Glomerular endothelial cell (primary cell): ENCODE measurements around the gene TSPAN4. TPM values are rescaled to one million over a fixed set of nuclear protein-coding genes. Genes with fewer than 3 reads are reported as not detected.

Experiments used
- DNase-seq: peaks from one replicate; pipeline ENCODE4 v3.0.0-alpha.2; 2011; ENCODE audit warnings: low read depth, low spot score; ENCODE audit errors: extremely low read depth
- total RNA-seq: library from RNA; depleted of rRNA; stranded (reverse); fragments of >200 nt; gene quantifications from 2 replicates; pipeline ENCODE4 v1.2.3, GENCODE V29; 2015

Gene TSPAN4
- total RNA-seq, 1 donor from 2014 or later, result 134 TPM

DNA sequence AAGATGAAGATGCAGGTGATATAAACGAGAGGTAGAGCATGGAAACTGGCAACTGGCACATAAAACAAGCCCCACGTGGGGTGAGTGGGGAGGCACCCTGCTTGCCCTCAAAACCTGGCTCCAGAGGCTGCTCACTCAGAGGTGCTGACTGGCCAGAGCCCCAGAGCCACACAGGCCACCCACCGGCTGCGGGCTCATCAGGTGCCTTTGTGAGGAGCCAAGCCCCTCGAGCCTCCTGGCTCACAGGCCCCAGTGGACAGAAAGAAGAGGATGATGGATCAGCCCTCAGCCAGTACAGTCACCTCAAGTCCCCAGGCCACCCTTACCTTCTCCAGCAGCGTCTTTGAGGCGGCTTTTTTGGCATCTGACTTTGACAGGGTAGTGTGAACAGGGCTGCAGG is 61.7 kb downstream of the TSPAN4 start:
- DNase-seq, result no peak

DNA sequence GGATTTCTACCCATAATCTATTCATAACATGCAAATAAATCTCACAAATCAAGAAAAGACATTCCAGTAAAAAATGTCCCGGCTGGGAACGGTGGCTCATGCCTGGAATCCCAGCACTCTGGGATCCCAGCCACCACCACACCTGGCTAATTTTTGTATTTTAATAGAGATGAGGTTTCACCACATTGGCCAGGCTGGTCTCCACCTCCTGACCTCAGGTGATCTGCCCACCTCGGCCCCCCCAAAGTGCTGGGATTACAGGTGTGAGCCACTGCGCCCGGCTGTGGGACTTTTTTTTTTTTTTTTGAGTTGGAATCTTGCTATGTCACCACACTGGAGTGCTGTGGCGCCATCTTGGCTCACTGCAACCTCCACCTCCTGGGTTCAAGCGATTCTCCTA is 63.3 kb downstream of the TSPAN4 start:
- DNase-seq, result no peak

DNA sequence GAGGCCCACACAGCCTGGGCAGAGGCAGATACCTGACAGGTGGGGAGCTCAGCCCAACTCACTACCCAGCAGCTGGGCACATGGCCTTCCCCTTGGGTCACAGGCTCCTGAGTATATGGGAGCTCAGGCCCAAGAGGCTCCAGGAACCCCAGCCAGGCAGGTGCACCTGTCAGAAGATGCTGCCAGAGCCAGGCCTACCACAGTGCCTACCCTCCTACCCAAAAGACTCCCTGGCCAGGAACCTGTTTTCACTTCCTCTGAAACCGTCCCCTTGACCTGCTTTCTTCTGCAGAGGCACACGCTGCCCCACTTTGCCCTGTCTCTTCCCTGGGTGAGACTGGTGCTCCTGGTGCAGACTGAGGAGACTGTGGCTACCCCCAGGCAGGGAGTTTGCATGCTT is 65.0 kb downstream of the TSPAN4 start:
- no peak for DNase-seq

GRCh38 chr11:908273-908672 is 65.6 kb downstream of the TSPAN4 start:
- DNase-seq, result no peak

DNA sequence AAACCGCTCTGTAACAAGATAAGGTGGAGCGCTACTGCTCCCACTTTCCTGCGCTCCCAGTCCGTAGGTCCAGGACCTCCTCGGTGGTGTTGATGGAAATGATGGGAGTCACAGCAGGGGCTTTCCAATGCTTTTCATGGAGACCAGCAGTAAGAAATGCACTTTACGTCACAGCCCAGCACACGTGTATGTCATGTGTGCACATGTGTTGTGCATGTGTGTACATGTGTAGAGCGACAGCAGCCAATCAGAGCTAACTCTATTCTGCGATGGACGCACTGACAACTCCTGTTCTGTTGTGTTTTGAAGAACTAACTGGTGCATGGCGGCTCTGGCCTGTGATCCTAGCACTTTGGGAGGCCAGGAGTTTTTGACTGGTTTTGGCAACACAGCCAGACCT is 66.8 kb downstream of the TSPAN4 start:
- no peak for DNase-seq

- DNase-seq, result no peak
These were observed 67.5 kb downstream of the TSPAN4 start for GRCh38 chr11:910044-910588.

DNA sequence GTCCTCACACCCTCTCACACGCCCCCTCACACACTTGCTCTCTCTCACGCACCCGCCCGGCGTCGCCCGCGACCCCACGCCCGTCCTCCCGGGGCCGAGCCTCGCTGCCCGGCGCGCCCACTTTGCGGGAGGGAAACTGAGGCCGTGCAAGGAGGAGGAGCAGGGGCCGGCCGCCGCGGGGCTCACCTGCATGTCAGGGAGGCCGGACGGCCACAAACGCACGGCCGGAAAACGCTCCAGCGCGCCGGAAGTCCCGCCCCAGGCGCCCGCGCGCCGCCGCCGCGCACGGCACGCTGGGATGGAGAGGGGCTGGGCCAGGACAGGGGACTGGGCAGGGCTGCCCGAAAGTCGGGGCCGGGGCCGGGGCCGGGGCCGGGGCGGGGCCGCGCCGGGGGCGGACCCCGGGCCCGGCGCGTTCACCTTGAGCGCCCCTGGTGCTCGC is 68.0 kb downstream of the TSPAN4 start, which contains the start of gene CHID1:
TSS of gene CHID1 (minus strand) at position 222 of the 442 bp plus-strand sequence. CDS start 5,994 bp downstream, outside the sequence.
- no peak for DNase-seq

DNA sequence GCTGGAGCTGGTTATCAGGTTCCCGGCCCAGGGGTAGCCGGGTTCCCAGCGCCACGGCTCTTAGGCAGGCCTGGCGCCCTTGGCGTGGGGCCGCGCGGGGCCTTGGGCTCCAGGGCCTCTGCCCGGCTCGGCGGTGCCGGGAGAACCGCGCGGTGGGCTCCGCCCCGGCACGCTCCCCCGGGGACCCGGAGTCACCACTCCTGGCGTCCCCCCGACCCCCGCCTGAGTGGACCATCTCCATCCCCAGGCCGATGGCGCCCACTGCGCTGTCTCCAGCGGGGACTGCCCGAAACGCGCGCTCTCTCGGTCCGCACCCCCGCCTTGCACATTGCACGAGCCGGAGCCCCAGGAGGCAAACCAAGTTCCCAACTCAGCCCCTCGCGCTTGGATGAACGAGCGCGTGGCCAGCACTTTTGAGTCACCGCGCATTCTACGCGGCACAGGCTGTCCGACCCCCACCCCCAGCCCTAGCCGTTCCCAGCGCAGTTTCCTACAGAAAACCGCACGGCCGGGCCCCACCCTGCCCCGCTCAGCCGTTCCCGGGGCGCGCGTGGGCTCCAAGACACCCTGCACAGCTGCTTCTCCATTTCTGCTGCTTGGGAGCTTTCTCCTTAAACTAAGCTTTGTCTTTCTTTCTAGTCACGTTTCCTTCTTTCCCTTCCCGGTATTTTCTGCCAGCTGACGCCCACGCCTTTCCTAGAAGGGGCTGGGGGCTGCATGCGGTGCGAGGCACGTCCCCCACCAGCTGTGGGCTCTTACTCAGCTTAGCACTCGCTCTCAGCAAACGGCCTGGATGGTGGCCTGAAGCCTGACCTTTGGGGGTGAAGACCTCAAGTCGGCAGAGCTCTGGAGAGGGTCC is 68.6 kb downstream of the TSPAN4 start:
- no peak for DNase-seq

DNA sequence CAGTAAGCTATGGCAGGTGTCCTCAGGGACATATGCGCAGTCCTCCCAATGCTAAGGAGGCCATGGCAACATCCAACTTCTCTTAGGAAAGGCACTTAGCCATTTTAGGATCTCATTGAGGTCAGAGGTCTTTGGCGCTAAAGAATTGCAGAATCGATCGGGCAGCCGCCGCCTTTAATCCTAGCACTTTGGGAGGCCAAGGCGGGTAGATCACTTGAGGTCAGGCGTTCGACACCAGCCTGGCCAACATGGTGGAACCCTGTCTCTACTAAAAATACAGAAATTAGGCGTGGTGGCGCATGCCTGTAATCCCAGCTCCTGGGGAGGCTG is 69.2 kb downstream of the TSPAN4 start:
- no peak for DNase-seq

- no peak for DNase-seq
These were observed 69.6 kb downstream of the TSPAN4 start for GRCh38 chr11:912266-912665.

- DNase-seq, result no peak
These were observed 70.4 kb downstream of the TSPAN4 start for GRCh38 chr11:913043-913442.

GRCh38 chr11:914204-914603 is 71.6 kb downstream of the TSPAN4 start:
- DNase-seq, result no peak

DNA sequence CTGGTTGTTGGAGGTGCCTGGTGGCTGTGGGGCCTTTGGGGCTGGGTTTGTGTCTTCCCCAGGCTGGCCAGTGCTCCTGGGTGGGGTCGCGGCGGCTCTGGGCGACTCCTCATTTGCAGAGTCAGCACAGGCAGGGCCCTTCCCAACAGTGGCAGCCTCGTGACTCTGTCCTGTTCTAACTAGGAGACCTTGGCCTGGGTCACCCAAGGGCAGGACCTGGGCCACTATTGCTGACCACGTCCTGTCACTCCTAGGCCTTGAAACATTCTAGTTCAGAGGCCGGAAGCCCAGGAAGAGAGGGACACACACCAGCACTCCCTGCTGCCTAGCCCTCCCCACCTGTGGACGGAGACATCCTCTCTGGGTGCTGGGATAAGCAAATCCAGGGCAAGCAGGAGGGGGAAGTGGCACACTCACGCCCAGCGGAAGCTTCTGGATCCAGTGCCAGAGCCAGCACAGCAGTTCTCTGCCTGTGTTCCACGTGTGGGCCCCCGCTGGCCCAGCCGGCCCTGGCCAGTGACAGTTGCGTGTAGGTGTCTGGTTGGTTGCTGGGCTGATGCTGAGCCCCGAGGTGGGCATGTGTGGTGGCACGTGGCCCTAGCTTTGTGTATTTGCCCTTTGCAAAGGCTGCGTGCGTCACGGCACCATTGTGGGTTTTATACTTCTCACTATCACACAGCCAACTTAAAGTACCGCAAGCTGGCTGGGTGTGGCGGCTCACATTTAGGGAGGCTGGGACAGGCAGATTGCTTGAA is 72.3 kb downstream of the TSPAN4 start:
- DNase-seq, result no peak

Other genes starting within 250 kb of the TSPAN4 start
- gene IRF7, start 226.9 kb upstream of the TSPAN4 start, total RNA-seq, result 22.8 and 66.5 TPM in 2 replicates
- not detected in 2 replicates for gene CDHR5, start 217.9 kb upstream of the TSPAN4 start, total RNA-seq
- not detected in 2 replicates for gene SCT, start 215.7 kb upstream of the TSPAN4 start, total RNA-seq
- gene DRD4, start 205.6 kb upstream of the TSPAN4 start, total RNA-seq, result not detected in 2 replicates
- gene DEAF1, start 147.6 kb upstream of the TSPAN4 start, total RNA-seq, result 58.0 and 59.3 TPM in 2 replicates
- gene TMEM80, start 147.0 kb upstream of the TSPAN4 start, total RNA-seq, result 25.1 and 25.3 TPM in 2 replicates
- gene EPS8L2, start 136.6 kb upstream of the TSPAN4 start, total RNA-seq, result 18.1 and 20.0 TPM in 2 replicates
- gene TALDO1, start 95.4 kb upstream of the TSPAN4 start, total RNA-seq, result 224 and 252 TPM in 2 replicates
- gene GATD1, start 65.4 kb upstream of the TSPAN4 start, total RNA-seq, result 37.6 and 47.2 TPM in 2 replicates
- gene CEND1, start 52.8 kb upstream of the TSPAN4 start, total RNA-seq, result 0.58 and 0.78 TPM in 2 replicates
- gene SLC25A22, start 44.6 kb upstream of the TSPAN4 start, total RNA-seq, result 16.1 and 20.9 TPM in 2 replicates
- gene PIDD1, start 37.6 kb upstream of the TSPAN4 start, total RNA-seq, result 27.4 and 47.9 TPM in 2 replicates
- gene RPLP2, start 32.9 kb upstream of the TSPAN4 start, total RNA-seq, result 621 and 670 TPM in 2 replicates
- 27.4 and 58.0 TPM in 2 replicates for gene PNPLA2, start 23.9 kb upstream of the TSPAN4 start, total RNA-seq
- gene CRACR2B, start 14.9 kb upstream of the TSPAN4 start, total RNA-seq, result 13.5 and 19.4 TPM in 2 replicates
- gene CD151, start 9.9 kb upstream of the TSPAN4 start, total RNA-seq, result 569 and 728 TPM in 2 replicates
- 125 and 145 TPM in 2 replicates for gene POLR2L, start 323 bp upstream of the TSPAN4 start, total RNA-seq
- 83.5 and 87.7 TPM in 2 replicates for gene CHID1, start 68.0 kb downstream of the TSPAN4 start, total RNA-seq
- gene AP2A2, start 83.0 kb downstream of the TSPAN4 start, total RNA-seq, result 93.7 and 129 TPM in 2 replicates
- gene MUC6, start 193.9 kb downstream of the TSPAN4 start, total RNA-seq, result not detected in 2 replicates
- not detected in 2 replicates for gene MUC2, start 232.0 kb downstream of the TSPAN4 start, total RNA-seq